Activated naive CD4-positive, alpha-beta T cell treated with anti-CD3 and anti-CD28 coated beads, Interleukin-2, amount 10 ng/mL, durations not matched to agents 7 days and 5 days (primary cell): ENCODE results near the gene SOAT1.
"Not testable (repeated sequence)": the region's sequence is repeated elsewhere in the genome, so short reads cannot be mapped to it uniquely, and the experiment has no call there.

Experiments
- CTCF ChIA-PET: fragments of 350-600 bp; sonication (Branson Sonifier 250); formaldehyde crosslinking; loops from one replicate; lab custom pipeline; 2021; ENCODE audit warnings: antibody characterized with exemption; lab: Charles Lee
- DNase-seq: peaks from one replicate; pipeline ENCODE4 v3.0.0-alpha.2; 2020
- H3K27ac Mint-ChIP-seq: one replicate; pipeline ENCODE4 v1.8.0; 2021; ENCODE audit warnings: mild to moderate bottlenecking, moderate library complexity, mixed read lengths
- H3K27me3 Mint-ChIP-seq: one replicate; pipeline ENCODE4 v1.8.0; 2021; ENCODE audit warnings: mild to moderate bottlenecking, mixed read lengths
- H3K36me3 Mint-ChIP-seq: one replicate; pipeline ENCODE4 v1.8.0; 2021; ENCODE audit warnings: mixed read lengths
- H3K4me1 Mint-ChIP-seq: one replicate; pipeline ENCODE4 v1.8.0; 2021; ENCODE audit warnings: mixed read lengths
- H3K4me3 Mint-ChIP-seq: one replicate; pipeline ENCODE4 v1.8.0; 2021; ENCODE audit warnings: mild to moderate bottlenecking, moderate library complexity, mixed read lengths
- H3K9me3 Mint-ChIP-seq: one replicate; pipeline ENCODE4 v1.8.0; 2021; ENCODE audit warnings: mixed read lengths

SOAT1 gene

GRCh38 chr1:179293340-179294327 is at the start of gene SOAT1:
Gene SOAT1 (plus strand): TSS chr1:179293797. CDS start chr1:179302685, 8,888 bp downstream.
- CTCF ChIA-PET: interaction anchor here (0.8 to 2.0 kb wide), 13 partner anchors 10 to 516 kb away, joined by 3 to 7 read pairs (median 3); partner anchors contain the start of gene AXDND1
- peak; percentile 95 for DNase-seq
- H3K9me3 Mint-ChIP-seq: no peaks in the 10 kb centered on the region
- peak within 1 kb of the TSS; percentile 91 for H3K27ac Mint-ChIP-seq
- H3K4me3 Mint-ChIP-seq: peak within 1 kb of the TSS; percentile 82
- peaks cover 19% of the 10 kb centered on the region for H3K36me3 Mint-ChIP-seq
- H3K4me1 Mint-ChIP-seq: peaks cover 45% of the 10 kb centered on the region
- no peaks in the 10 kb centered on the region for H3K27me3 Mint-ChIP-seq

DNA sequence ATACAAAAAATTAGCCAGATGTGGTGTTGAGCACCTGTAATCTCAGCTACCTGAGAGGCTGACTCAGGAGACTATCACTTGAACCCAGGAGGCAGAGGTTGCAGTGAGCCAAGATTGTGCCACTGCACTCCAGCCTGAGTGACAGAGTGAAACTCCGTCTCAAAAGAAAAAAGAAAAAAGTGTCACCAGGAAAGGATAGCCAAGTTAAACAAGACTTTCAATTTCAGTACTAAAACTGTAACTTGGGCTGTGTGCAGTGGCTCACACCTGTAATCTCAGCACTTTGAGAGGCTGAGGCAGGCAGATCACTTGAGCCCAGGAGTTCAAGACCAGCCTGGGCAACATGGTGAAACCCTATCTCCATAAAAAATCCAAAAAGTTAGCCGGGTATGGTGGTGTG is 48.2 kb upstream of the SOAT1 start:
- CTCF ChIA-PET, H3K4me3 Mint-ChIP-seq, H3K27me3 Mint-ChIP-seq, H3K27ac Mint-ChIP-seq, H3K4me1 Mint-ChIP-seq, DNase-seq, H3K36me3 Mint-ChIP-seq, H3K9me3 Mint-ChIP-seq: not testable (repeated sequence)

GRCh38 chr1:179247923-179248322 is 45.7 kb upstream of the SOAT1 start:
- Mint-ChIP-seq H3K36me3 (no peaks in the 10 kb centered on the region), H3K4me1 (no peaks in the 10 kb centered on the region), H3K9me3 (no peaks in the 10 kb centered on the region), H3K27me3 (peaks cover 3% of the 10 kb centered on the region), H3K27ac (no peak overlapping the region), H3K4me3 (no peak overlapping the region)
- CTCF ChIA-PET: interaction anchor here (0.6 kb wide), 1 partner anchor 241 kb away, joined by 3 read pairs; no protein-coding TSS in a partner anchor
- DNase-seq: no peak

DNA sequence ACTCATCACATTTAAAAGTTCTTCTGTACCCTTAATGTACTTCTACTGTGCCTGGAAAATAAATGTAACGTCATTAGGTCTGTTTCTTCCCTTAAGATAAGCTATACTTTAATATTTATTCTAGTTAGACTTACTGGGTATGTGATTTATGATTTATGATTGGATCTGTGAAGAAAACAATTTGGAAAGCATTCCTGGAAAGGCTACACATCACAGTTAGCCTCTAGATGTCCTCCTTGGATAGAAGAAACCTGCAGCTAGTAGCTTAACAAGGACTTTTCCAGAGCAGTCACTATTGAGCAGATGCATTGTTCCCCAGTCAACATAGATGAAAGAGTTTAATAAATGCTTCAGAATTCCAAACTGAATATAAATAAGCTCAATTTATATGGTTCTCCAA is 41.9 kb upstream of the SOAT1 start:
- Mint-ChIP-seq H3K27ac (no peak overlapping the region), H3K4me3 (no peak overlapping the region), H3K9me3 (no peaks in the 10 kb centered on the region), H3K4me1 (no peaks in the 10 kb centered on the region), H3K27me3 (no peaks in the 10 kb centered on the region), H3K36me3 (no peaks in the 10 kb centered on the region)
- no peak for DNase-seq
- CTCF ChIA-PET: interaction anchor here (0.6 to 2.6 kb wide), 8 partner anchors 8 to 558 kb away, joined by 3 to 11 read pairs (median 4); no protein-coding TSS in a partner anchor

DNA sequence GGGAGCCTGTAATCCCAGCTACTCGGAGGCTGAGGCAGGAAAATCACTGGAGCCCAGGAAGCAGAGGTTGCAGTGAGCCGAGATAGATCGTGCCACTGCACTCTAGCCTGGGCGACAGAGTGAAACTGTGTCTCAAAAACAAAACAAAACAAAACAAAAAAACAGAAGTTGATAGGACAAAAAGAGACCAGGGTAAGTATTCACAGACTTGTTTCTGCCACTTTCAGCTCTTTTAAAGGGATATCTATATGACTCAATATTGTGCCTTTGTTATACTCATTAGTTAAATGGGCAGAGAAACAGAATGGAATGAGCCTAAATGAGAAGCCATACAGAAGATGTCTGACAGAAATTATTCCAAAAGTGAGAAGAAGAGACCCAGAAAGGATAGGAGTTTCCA is 41.0 kb upstream of the SOAT1 start:
- no peaks in the 10 kb centered on the region for H3K9me3 Mint-ChIP-seq
- no peak overlapping the region for H3K4me3 Mint-ChIP-seq
- H3K27me3 Mint-ChIP-seq: no peaks in the 10 kb centered on the region
- H3K27ac Mint-ChIP-seq: no peak overlapping the region
- H3K4me1 Mint-ChIP-seq: no peaks in the 10 kb centered on the region
- no peaks in the 10 kb centered on the region for H3K36me3 Mint-ChIP-seq
- DNase-seq: no peak
- CTCF ChIA-PET: interaction anchor here (1.1 to 2.6 kb wide), 6 partner anchors 9 to 195 kb away, joined by 3 to 11 read pairs (median 4); partner anchors contain the start of gene AXDND1

- no peaks in the 10 kb centered on the region for H3K27me3 Mint-ChIP-seq
- CTCF ChIA-PET: interaction anchor here (1.3 to 2.6 kb wide), 2 partner anchors 113 to 117 kb away, joined by 3 to 11 read pairs; partner anchors contain the start of gene AXDND1
- no peak for DNase-seq
- H3K27ac Mint-ChIP-seq: no peak overlapping the region
- no peaks in the 10 kb centered on the region for H3K4me1 Mint-ChIP-seq
- H3K36me3 Mint-ChIP-seq: no peaks in the 10 kb centered on the region
- H3K9me3 Mint-ChIP-seq: no peaks in the 10 kb centered on the region
- H3K4me3 Mint-ChIP-seq: no peak overlapping the region
Observed at GRCh38 chr1:179253286-179253972, 40.2 kb upstream of the SOAT1 start.

DNA sequence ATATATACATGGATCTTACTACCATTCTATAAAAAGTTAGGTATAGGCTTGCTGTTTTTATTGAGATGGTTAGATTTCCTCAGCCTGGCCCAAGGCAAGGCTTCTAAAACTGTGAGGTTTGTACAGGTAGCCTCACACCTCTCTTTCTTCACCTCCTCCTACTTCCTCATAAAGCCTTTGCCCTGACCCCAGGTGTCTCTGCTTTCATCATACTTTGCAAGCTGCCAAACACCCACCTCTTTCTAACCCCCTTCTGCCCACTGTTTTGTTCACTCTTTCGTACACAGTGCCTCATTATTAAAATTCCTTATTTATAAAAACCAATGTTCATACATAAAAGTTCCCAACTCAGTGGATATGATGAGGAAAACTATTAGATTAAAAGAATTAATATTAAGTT is 31.4 kb upstream of the SOAT1 start:
- no peaks in the 10 kb centered on the region for H3K27me3 Mint-ChIP-seq
- no peaks in the 10 kb centered on the region for H3K4me1 Mint-ChIP-seq
- H3K9me3 Mint-ChIP-seq: no peaks in the 10 kb centered on the region
- no peak overlapping the region for H3K27ac Mint-ChIP-seq
- no peaks in the 10 kb centered on the region for H3K36me3 Mint-ChIP-seq
- CTCF ChIA-PET: interaction anchor here (0.6 kb wide), 1 partner anchor 10 kb away, joined by 3 read pairs; no protein-coding TSS in a partner anchor
- no peak for DNase-seq
- H3K4me3 Mint-ChIP-seq: no peak overlapping the region

DNA sequence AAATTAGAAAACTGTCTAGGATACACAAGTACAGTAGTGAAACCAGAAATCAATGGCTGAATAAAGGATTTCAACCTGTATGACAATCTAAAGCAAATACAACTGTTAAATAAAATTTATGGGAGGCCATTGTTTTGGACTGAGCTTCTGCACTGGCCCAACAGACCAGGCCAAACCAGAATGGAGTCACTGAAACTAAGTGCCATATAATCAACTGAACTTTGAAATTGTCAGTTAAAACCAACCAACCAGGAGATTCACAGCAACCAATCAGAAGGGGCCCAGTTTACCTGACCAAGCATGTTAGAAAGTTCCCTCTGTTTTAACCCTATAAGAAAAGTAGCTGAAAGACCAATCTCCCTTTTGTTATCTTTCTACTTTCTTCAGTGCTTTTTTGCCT is 30.5 kb upstream of the SOAT1 start:
- CTCF ChIA-PET: no interaction called here
- Mint-ChIP-seq H3K36me3 (no peaks in the 10 kb centered on the region), H3K4me1 (no peaks in the 10 kb centered on the region), H3K4me3 (no peak overlapping the region), H3K27ac (no peak overlapping the region), H3K9me3 (no peaks in the 10 kb centered on the region), H3K27me3 (no peaks in the 10 kb centered on the region)
- no peak for DNase-seq

DNA sequence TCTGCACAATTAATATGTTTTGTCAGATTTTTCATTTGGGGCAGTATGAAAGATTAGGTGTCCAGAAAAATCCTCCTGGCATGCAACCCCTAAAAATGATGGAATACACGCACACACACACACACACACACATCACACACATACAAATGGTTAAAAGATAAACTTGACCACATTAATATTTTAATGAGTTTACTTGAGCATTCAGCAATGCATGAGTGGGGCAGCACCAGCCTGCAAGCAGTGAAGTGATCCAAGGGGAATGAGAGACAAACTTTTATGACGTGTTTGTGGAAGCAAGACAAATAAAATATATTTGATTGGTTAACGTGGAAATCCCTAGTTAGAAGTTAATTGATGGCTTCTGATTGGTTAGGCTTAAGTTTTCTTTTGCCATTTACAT is 29.1 kb upstream of the SOAT1 start:
- Mint-ChIP-seq H3K4me3 (no peak overlapping the region), H3K27me3 (no peaks in the 10 kb centered on the region), H3K27ac (no peak overlapping the region), H3K36me3 (no peaks in the 10 kb centered on the region), H3K9me3 (no peaks in the 10 kb centered on the region), H3K4me1 (no peaks in the 10 kb centered on the region)
- no peak for DNase-seq
- CTCF ChIA-PET: no interaction called here

GRCh38 chr1:179269071-179269470 is 24.5 kb upstream of the SOAT1 start:
- no peak for DNase-seq
- Mint-ChIP-seq H3K4me3 (no peak overlapping the region), H3K9me3 (no peaks in the 10 kb centered on the region), H3K36me3 (no peaks in the 10 kb centered on the region), H3K27me3 (no peaks in the 10 kb centered on the region), H3K4me1 (no peaks in the 10 kb centered on the region), H3K27ac (no peak overlapping the region)
- CTCF ChIA-PET: no interaction called here

GRCh38 chr1:179274424-179274823 is 19.2 kb upstream of the SOAT1 start:
- not testable (repeated sequence) for H3K27me3 Mint-ChIP-seq, H3K27ac Mint-ChIP-seq, H3K4me3 Mint-ChIP-seq, H3K36me3 Mint-ChIP-seq, H3K4me1 Mint-ChIP-seq, DNase-seq, H3K9me3 Mint-ChIP-seq
- CTCF ChIA-PET: interaction anchor here (1.1 kb wide), 1 partner anchor 19 kb away, joined by 3 read pairs; no protein-coding TSS in a partner anchor

DNA sequence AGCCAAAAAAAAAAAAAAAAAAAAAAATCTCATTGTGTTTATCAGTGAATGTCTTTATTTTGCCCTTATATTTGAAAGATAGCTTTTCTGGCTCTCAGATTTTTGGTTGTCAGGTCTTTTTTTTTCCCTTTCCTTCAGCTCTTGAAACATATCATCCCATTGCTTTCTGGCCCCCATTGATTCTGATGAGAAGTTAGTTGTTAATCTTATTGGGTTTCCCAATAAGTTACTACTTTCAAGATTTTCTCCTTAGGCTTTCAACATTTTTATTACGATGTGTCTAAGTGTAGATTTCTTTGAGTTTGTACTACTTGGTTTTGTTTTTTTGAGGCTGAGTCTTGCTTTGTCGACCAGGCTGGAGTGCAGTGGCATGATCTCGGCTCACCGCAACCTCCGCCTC is 14.7 kb upstream of the SOAT1 start:
- H3K36me3 Mint-ChIP-seq: peaks cover 2% of the 10 kb centered on the region

GRCh38 chr1:179283992-179284391 is 9.6 kb upstream of the SOAT1 start:
- CTCF ChIA-PET: no interaction called here
- H3K4me3 Mint-ChIP-seq: no peak overlapping the region
- H3K27me3 Mint-ChIP-seq: no peaks in the 10 kb centered on the region
- H3K4me1 Mint-ChIP-seq: no peaks in the 10 kb centered on the region
- DNase-seq: no peak
- peaks cover 7% of the 10 kb centered on the region for H3K9me3 Mint-ChIP-seq
- H3K36me3 Mint-ChIP-seq: peaks cover 2% of the 10 kb centered on the region
- no peak overlapping the region for H3K27ac Mint-ChIP-seq

More for the DNA sequence above, 14.7 kb upstream of the SOAT1 start:
- H3K27ac Mint-ChIP-seq: peak overlapping the region; percentile 58
- no peak overlapping the region for H3K4me3 Mint-ChIP-seq
- H3K27me3 Mint-ChIP-seq: no peaks in the 10 kb centered on the region
- DNase-seq: no peak
- no peaks in the 10 kb centered on the region for H3K4me1 Mint-ChIP-seq
- H3K9me3 Mint-ChIP-seq: peaks cover 9% of the 10 kb centered on the region
- CTCF ChIA-PET: no interaction called here

GRCh38 chr1:179287946-179288345 is 5.7 kb upstream of the SOAT1 start:
- Mint-ChIP-seq H3K27ac (no peak overlapping the region), H3K4me3 (no peak overlapping the region), H3K27me3 (no peaks in the 10 kb centered on the region), H3K9me3 (no peaks in the 10 kb centered on the region), H3K4me1 (peaks cover 5% of the 10 kb centered on the region), H3K36me3 (no peaks in the 10 kb centered on the region)
- CTCF ChIA-PET: no interaction called here
- no peak for DNase-seq
